ENCODE data around the gene TXNDC5.

The TXNDC5 gene

GRCh38 chr6:7832904-7833750 is 77.5 kb downstream of the TXNDC5 start:
- in situ Hi-C loops (cut with HindIII; ENCODE audit: low sequenced_read_pairs), result no loop called here
- no peak for DNase-seq (ENCODE audit: low read depth)
- no peak for TF ChIP-seq CTCF (IDR thresholded peaks at IDR 0.05; ENCODE audit: low read depth, low read length, missing control alignments)
- H3K4me3 ChIP-seq (ENCODE audit: low read depth, low read length), result no peak overlapping the region
